Trophoblast cell (in vitro differentiated cells and primary cell): ENCODE measurements around the gene JARID2.

Experiments
- DNase-seq, 2 donors: peaks; one replicate each; pipeline ENCODE4 v3.0.0-alpha.2; 2016
- H2AFZ ChIP-seq: 2 replicates; pipeline ENCODE4 v1.6.1; 2013; ENCODE audit warnings: low read length, moderate library complexity, mild to moderate bottlenecking; ENCODE audit not compliant: insufficient read depth, poor library complexity
- H2AK5ac ChIP-seq: 2 replicates; pipeline ENCODE4 v1.6.1; 2013; ENCODE audit warnings: mild to moderate bottlenecking, low read length
- H2BK120ac ChIP-seq: 2 replicates; pipeline ENCODE4 v1.6.1; 2013; ENCODE audit warnings: low read length, mild to moderate bottlenecking, moderate library complexity; ENCODE audit not compliant: insufficient read depth, poor library complexity
- H2BK12ac ChIP-seq: 2 replicates; pipeline ENCODE4 v1.6.1; 2013; ENCODE audit warnings: mild to moderate bottlenecking, low read length, moderate library complexity
- H2BK5ac ChIP-seq: 2 replicates; pipeline ENCODE4 v1.6.1; 2013; ENCODE audit warnings: low read length, low read depth, moderate library complexity, mild to moderate bottlenecking; ENCODE audit not compliant: poor library complexity
- H3K14ac ChIP-seq: 2 replicates; pipeline ENCODE4 v1.6.1; 2013; ENCODE audit warnings: mild to moderate bottlenecking, low read length
- H3K18ac ChIP-seq: 2 replicates; pipeline ENCODE4 v1.6.1; 2013; ENCODE audit warnings: mild to moderate bottlenecking, low read length
- H3K23ac ChIP-seq: 2 replicates; pipeline ENCODE4 v1.6.1; 2013; ENCODE audit warnings: low read length
- H3K27ac ChIP-seq: 2 replicates; pipeline ENCODE4 v1.5.1; 2013; ENCODE audit warnings: low read depth, mild to moderate bottlenecking, inconsistent platforms, low read length, moderate library complexity
- H3K27me3 ChIP-seq: 2 replicates; pipeline ENCODE4 v1.6.1; 2013; ENCODE audit warnings: inconsistent platforms, mild to moderate bottlenecking, low read length, moderate library complexity; ENCODE audit not compliant: insufficient read depth
- H3K36me3 ChIP-seq, 2 experiments: 1 replicate in 1 of 2; 2 replicates in 1 of 2; pipeline ENCODE4 v1.6.1; 2013; ENCODE audit warnings: low read length in 2 of 2, mild to moderate bottlenecking in 2 of 2, moderate library complexity in 1 of 2; ENCODE audit not compliant: insufficient read depth in 2 of 2, control insufficient read depth in 1 of 2
- H3K4ac ChIP-seq: 2 replicates; pipeline ENCODE4 v1.6.1; 2013; ENCODE audit warnings: low read depth, mild to moderate bottlenecking, low read length, moderate library complexity
- H3K4me1 ChIP-seq, 2 experiments: 1 replicate in 1 of 2; 2 replicates in 1 of 2; pipeline ENCODE4 v1.6.1; 2013; ENCODE audit warnings: low read length in 2 of 2, mild to moderate bottlenecking in 2 of 2, moderate library complexity in 1 of 2; ENCODE audit not compliant: insufficient read depth in 2 of 2, control insufficient read depth in 1 of 2
- H3K4me2 ChIP-seq: 2 replicates; pipeline ENCODE4 v1.6.1; 2013; ENCODE audit warnings: inconsistent platforms, mild to moderate bottlenecking, low read length, moderate library complexity
- H3K4me3 ChIP-seq: 2 replicates; pipeline ENCODE4 v1.5.1; 2013; ENCODE audit warnings: mild to moderate bottlenecking, low read depth, low read length, inconsistent platforms
- H3K79me1 ChIP-seq: one replicate; pipeline ENCODE4 v1.6.1; 2013; ENCODE audit warnings: low read length
- H3K79me2 ChIP-seq: 2 replicates; pipeline ENCODE4 v1.6.1; 2013; ENCODE audit warnings: low read length, mild to moderate bottlenecking; ENCODE audit not compliant: control insufficient read depth, insufficient read depth, poor library complexity
- H3K9ac ChIP-seq: 2 replicates; pipeline ENCODE4 v1.6.1; 2013; ENCODE audit warnings: mild to moderate bottlenecking, low read length
- H3K9me3 ChIP-seq: 2 replicates; pipeline ENCODE4 v1.6.1; 2013; ENCODE audit warnings: low read depth, mild to moderate bottlenecking, control low read depth, inconsistent platforms, low read length; ENCODE audit not compliant: insufficient read depth
- H4K12ac ChIP-seq: 2 replicates; pipeline ENCODE4 v1.6.1; 2013; ENCODE audit warnings: low read depth, mild to moderate bottlenecking, low read length, moderate library complexity
- H4K8ac ChIP-seq: 2 replicates; pipeline ENCODE4 v1.6.1; 2013; ENCODE audit warnings: low read depth, mild to moderate bottlenecking, low read length, moderate library complexity
- H4K91ac ChIP-seq: one replicate; pipeline ENCODE4 v1.6.1; 2013; ENCODE audit warnings: low read depth, mild to moderate bottlenecking, low read length, moderate library complexity
- WGBS: extraction: QIAGEN DNeasy Blood & Tissue Kit; methylation state at CpG from one replicate; pipeline ENCODE4 v1.1.7; 2013; ENCODE audit warnings: missing lambda C conversion rate; ENCODE audit not compliant: insufficient read length, insufficient coverage; ENCODE audit errors: extremely low coverage; 5-methylcytosine and 5-hydroxymethylcytosine counted together

Gene JARID2

DNA sequence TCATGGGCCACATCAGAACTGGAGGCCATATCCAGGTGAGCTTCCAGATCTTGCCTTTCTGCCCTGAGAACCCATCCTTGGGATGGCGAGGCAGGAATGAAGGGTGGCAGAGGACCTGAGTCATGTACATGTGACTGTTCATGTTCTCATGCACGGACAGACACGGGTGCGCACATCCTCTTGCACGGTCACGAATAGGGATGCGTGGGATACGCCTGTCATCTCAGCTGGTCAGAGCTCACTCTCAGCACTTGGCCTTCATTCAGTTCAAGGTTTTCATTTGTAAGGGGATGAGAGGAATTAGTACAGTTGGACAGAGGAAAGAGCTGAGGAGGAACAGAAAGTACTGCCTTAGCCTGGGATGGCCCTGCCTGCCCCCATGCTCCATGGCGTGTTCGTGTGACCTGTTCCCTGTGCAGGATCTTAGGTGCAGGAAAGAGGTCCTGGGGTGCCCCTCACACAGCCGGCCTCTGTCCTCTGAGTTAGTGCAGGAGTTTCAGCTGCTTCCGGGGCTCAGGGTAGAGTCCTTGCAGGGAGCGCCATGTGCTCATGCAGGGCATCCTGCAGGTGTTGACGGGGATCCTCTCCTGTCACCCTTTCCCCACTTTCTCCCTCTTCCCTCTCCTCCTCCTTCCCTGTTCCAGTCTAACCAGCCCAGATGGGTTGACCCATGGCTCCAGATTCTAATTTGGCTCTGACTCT is 243.5 kb downstream of the JARID2 start:
- Histone ChIP-seq H4K91ac (no peak overlapping the region), H3K9ac (no peak overlapping the region), H3K36me3 (peaks cover 19 to 21% of the 10 kb centered on the region in 2 experiments), H3K27ac (no peak overlapping the region), H3K18ac (peak overlapping the region; percentile 25), H3K79me1 (peaks cover 2% of the 10 kb centered on the region), H3K14ac (no peak overlapping the region), H3K27me3 (no peaks in the 10 kb centered on the region), H3K4me3 (no peak overlapping the region), H4K8ac (no peak overlapping the region), H4K12ac (no peak overlapping the region), H3K4me1 (peaks cover 0 to 5% of the 10 kb centered on the region in 2 experiments), H2BK12ac (no peak overlapping the region), H3K4ac (no peak overlapping the region), H3K4me2 (no peak overlapping the region), H3K79me2 (no peaks in the 10 kb centered on the region), H3K23ac (no peak overlapping the region), H3K9me3 (no peaks in the 10 kb centered on the region), H2AK5ac (no peak overlapping the region), H2AFZ (no peak overlapping the region), H2BK120ac (no peak overlapping the region), H2BK5ac (no peak overlapping the region)
- no CpG with 5 or more reads among the region's 14 CpGs for WGBS
- no peak for DNase-seq

DNA sequence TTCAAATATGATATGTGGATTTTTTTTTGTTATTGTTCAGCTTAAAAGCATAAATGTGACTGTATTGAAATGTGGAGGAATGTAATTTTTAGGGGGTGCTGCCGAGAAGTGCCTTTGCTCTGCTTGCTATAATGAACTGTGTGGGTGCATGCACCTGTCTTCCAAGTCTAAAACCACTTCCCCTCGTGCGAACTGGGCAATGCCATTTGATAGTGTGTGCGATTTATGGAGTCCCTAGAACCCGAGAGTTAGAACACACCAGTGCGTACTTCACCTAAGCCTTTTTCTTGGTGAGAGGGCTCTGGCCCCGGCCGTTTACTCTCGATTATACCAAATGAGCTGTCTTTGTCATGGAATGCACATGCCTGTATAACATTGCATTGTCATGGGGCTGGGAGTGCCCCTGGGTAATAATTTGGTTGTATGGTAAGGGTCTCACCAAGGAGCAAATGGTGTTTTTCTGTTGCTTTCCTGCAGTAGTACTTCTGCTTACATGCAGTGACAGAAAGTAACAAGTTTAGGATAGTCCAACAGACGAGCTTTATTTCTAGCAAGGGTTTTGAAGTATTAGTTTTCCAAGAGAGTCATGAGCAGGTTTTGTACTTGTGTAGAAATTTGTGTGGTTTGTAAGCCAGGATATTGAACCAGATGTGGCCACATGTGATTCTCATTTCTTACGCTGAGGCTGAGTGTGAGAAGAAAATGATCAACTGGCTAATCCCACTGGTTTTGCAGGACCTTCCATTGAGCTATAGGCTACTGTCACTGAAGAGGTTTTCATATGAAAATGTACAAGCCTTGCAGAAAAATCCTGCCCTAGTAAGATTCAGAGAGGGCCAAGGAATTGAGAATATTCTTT is 244.6 kb downstream of the JARID2 start:
- no peak overlapping the region for H4K12ac ChIP-seq
- H4K91ac ChIP-seq: no peak overlapping the region
- H3K27ac ChIP-seq: no peak overlapping the region
- H3K79me2 ChIP-seq: no peaks in the 10 kb centered on the region
- H3K18ac ChIP-seq: no peak overlapping the region
- H2BK5ac ChIP-seq: no peak overlapping the region
- no peak overlapping the region for H2AK5ac ChIP-seq
- no peak overlapping the region for H3K4me3 ChIP-seq
- H2AFZ ChIP-seq: no peak overlapping the region
- H3K9ac ChIP-seq: no peak overlapping the region
- H2BK12ac ChIP-seq: no peak overlapping the region
- WGBS: no CpG with 5 or more reads among the region's 11 CpGs
- H2BK120ac ChIP-seq: no peak overlapping the region
- H3K4me1 ChIP-seq: peaks cover 0 to 5% of the 10 kb centered on the region in 2 experiments
- H3K14ac ChIP-seq: no peak overlapping the region
- no peaks in the 10 kb centered on the region for H3K9me3 ChIP-seq
- peaks cover 23% of the 10 kb centered on the region in 2 experiments for H3K36me3 ChIP-seq
- H3K4me2 ChIP-seq: no peak overlapping the region
- H3K79me1 ChIP-seq: peaks cover 2% of the 10 kb centered on the region
- no peak overlapping the region for H3K23ac ChIP-seq
- H3K27me3 ChIP-seq: no peaks in the 10 kb centered on the region
- no peak for DNase-seq
- H3K4ac ChIP-seq: no peak overlapping the region
- H4K8ac ChIP-seq: no peak overlapping the region

DNA sequence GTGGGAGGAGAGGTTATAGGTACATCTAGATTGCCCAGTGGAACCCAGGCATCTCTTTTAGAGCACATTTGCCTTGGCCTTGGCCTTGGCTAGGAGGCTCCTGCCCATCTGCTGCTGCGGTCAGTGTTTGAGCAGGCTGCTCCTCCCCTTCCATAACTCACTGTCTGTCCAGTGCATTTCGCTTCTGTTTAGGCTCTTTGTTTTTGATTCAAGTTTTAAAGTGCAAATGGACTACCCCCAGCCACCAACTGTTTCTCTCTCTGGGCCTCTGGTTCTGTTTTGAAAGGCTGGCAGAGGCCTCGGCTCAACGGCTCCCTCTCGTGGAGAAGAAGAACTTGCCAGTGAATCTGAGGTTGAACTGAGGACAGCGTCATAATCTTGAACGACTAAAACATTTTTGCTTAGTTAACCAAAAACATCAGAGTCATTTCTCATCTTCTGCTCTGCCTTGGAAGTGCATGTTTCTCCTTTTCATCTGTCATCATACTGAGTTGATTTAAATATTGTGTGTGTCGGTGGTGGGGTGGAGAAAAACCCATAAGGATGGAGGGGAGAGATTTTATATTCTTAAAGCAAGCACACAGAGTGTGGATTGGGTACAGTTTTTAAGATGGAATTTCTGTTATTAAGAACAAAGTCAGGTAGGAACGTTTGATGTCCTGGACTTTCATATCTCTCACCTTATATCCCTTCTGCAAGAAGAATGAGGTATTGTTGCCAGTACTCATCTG is 245.6 kb downstream of the JARID2 start:
- no peak overlapping the region for H2BK12ac ChIP-seq
- no peaks in the 10 kb centered on the region for H3K27me3 ChIP-seq
- H3K4ac ChIP-seq: no peak overlapping the region
- H3K18ac ChIP-seq: no peak overlapping the region
- no CpG with 5 or more reads among the region's 9 CpGs for WGBS
- no peak overlapping the region for H4K12ac ChIP-seq
- H3K9ac ChIP-seq: no peak overlapping the region
- peaks cover 29 to 31% of the 10 kb centered on the region in 2 experiments for H3K36me3 ChIP-seq
- H3K23ac ChIP-seq: no peak overlapping the region
- H3K4me1 ChIP-seq: no peaks in the 10 kb centered on the region
- peak; percentile 64 to 85 for DNase-seq
- H2AFZ ChIP-seq: no peak overlapping the region
- H3K79me1 ChIP-seq: no peaks in the 10 kb centered on the region
- no peak overlapping the region for H2AK5ac ChIP-seq
- H4K8ac ChIP-seq: no peak overlapping the region
- H3K79me2 ChIP-seq: no peaks in the 10 kb centered on the region
- H3K4me3 ChIP-seq: no peak overlapping the region
- H3K9me3 ChIP-seq: no peaks in the 10 kb centered on the region
- H3K4me2 ChIP-seq: no peak overlapping the region
- H3K14ac ChIP-seq: no peak overlapping the region
- H2BK5ac ChIP-seq: no peak overlapping the region
- H3K27ac ChIP-seq: no peak overlapping the region
- H4K91ac ChIP-seq: no peak overlapping the region
- no peak overlapping the region for H2BK120ac ChIP-seq

DNA sequence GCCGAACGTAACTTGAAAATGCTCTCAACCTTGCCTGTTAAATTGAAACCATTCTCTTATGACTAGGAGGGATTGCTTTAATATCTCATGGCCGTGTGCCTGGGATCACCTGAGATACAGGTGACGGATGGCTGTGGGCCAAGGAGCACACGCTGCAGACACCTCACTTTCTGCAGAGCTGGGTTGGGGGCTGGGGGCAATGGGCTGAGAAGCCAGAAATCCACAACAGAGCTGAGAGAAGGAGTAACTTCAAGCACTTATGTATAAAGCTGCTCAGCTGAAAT is 246.1 kb downstream of the JARID2 start:
- Histone ChIP-seq H4K91ac (no peak overlapping the region), H3K4ac (no peak overlapping the region), H3K36me3 (peaks cover 35 to 36% of the 10 kb centered on the region in 2 experiments), H3K14ac (no peak overlapping the region), H2BK120ac (no peak overlapping the region), H3K79me1 (no peaks in the 10 kb centered on the region), H3K18ac (no peak overlapping the region), H2BK5ac (no peak overlapping the region), H3K27me3 (no peaks in the 10 kb centered on the region), H3K4me1 (no peaks in the 10 kb centered on the region), H3K79me2 (no peaks in the 10 kb centered on the region), H3K4me3 (no peak overlapping the region), H3K4me2 (no peak overlapping the region), H2BK12ac (no peak overlapping the region), H2AK5ac (no peak overlapping the region), H4K8ac (no peak overlapping the region), H3K23ac (no peak overlapping the region), H3K9me3 (peaks cover 2% of the 10 kb centered on the region), H4K12ac (no peak overlapping the region), H3K9ac (no peak overlapping the region), H3K27ac (no peak overlapping the region), H2AFZ (no peak overlapping the region)
- no peak for DNase-seq
- WGBS: no CpG with 5 or more reads among the region's 5 CpGs
